Dermis microvascular lymphatic vessel endothelial cell (primary cell): ENCODE results near the gene SEC61A2. TPM values are rescaled to one million over a fixed set of nuclear protein-coding genes. Genes with fewer than 3 reads are reported as not detected.
A peak's percentile ranks its signal among the peaks of the same experiment; 100 is the strongest.

Experiments
- DNase-seq, 2 donors: peaks; one replicate each; pipeline versions ENCODE4 v3.0.0 to v3.0.0-alpha.2; 2010; ENCODE audit warnings: low read depth in 2 of 2
- total RNA-seq: library from RNA; depleted of rRNA; stranded (reverse); fragments of >200 nt; gene quantifications from 2 replicates; pipeline ENCODE4 v1.2.1, GENCODE V29; 2014

SEC61A2 gene
- total RNA-seq, 1 donor from 2014 or later = 3.5 TPM

GRCh38 chr10:12196531-12197211 is 67.2 kb downstream of the SEC61A2 start:
- DNase-seq = no peak

- no peak for DNase-seq
Observed at GRCh38 chr10:12198156-12198555, 68.7 kb downstream of the SEC61A2 start.

- DNase-seq = no peak
Observed at GRCh38 chr10:12200850-12201249, 71.4 kb downstream of the SEC61A2 start.

GRCh38 chr10:12201543-12201942 is 72.1 kb downstream of the SEC61A2 start:
- no peak for DNase-seq

GRCh38 chr10:12202226-12202625 is 72.7 kb downstream of the SEC61A2 start:
- no peak for DNase-seq

GRCh38 chr10:12205082-12205481 is 75.6 kb downstream of the SEC61A2 start:
- no peak for DNase-seq

GRCh38 chr10:12207114-12207513 is 77.6 kb downstream of the SEC61A2 start:
- DNase-seq = no peak

- no peak for DNase-seq
Observed at GRCh38 chr10:12208460-12208859, 79.0 kb downstream of the SEC61A2 start.

- DNase-seq = no peak
Observed at GRCh38 chr10:12212454-12212853, 83.0 kb downstream of the SEC61A2 start.

- no peak for DNase-seq
Observed at GRCh38 chr10:12213621-12214020, 84.1 kb downstream of the SEC61A2 start.

- no peak for DNase-seq
Observed at GRCh38 chr10:12214093-12214492, 84.6 kb downstream of the SEC61A2 start.

- peak; percentile 50 to 70 for DNase-seq
Observed at GRCh38 chr10:12214763-12215218, 85.3 kb downstream of the SEC61A2 start.

Other genes with a start within 250 kb of the SEC61A2 start
- gene UPF2, start 86.9 kb upstream of the SEC61A2 start, total RNA-seq = 10.7 and 10.9 TPM in 2 replicates
- 19.0 and 20.7 TPM in 2 replicates for gene DHTKD1, start 60.7 kb upstream of the SEC61A2 start, total RNA-seq
- gene NUDT5, start 66.2 kb downstream of the SEC61A2 start, total RNA-seq = 39.9 and 43.6 TPM in 2 replicates
- 158 and 193 TPM in 2 replicates for gene CDC123, start 66.5 kb downstream of the SEC61A2 start, total RNA-seq
- gene CAMK1D, start 219.9 kb downstream of the SEC61A2 start, total RNA-seq = 0.64 and 1.4 TPM in 2 replicates